ENCODE measurements around the gene ST3GAL2.
"Not testable (repeated sequence)": the region's sequence is repeated elsewhere in the genome, so short reads cannot be mapped to it uniquely, and the experiment has no call there.

Gene ST3GAL2

DNA sequence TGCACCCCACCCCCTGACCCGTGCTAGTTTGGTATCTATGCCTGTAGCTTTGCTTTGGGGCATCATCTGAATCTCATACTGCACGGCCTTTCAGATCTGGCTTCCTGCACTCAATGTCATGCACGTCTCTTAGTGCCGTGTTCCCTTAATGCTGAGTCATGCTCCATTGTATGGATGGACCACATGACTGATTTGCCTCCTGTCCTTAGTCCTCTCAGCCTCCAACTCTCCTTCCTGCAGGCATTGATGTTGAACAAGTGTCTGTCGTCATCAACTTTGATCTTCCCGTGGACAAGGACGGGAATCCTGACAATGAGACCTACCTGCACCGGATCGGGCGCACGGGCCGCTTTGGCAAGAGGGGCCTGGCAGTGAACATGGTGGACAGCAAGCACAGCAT, 106.2 kb downstream of the ST3GAL2 start:
- DNase-seq (ENCODE audit: low read depth), result not testable (repeated sequence)

DNA sequence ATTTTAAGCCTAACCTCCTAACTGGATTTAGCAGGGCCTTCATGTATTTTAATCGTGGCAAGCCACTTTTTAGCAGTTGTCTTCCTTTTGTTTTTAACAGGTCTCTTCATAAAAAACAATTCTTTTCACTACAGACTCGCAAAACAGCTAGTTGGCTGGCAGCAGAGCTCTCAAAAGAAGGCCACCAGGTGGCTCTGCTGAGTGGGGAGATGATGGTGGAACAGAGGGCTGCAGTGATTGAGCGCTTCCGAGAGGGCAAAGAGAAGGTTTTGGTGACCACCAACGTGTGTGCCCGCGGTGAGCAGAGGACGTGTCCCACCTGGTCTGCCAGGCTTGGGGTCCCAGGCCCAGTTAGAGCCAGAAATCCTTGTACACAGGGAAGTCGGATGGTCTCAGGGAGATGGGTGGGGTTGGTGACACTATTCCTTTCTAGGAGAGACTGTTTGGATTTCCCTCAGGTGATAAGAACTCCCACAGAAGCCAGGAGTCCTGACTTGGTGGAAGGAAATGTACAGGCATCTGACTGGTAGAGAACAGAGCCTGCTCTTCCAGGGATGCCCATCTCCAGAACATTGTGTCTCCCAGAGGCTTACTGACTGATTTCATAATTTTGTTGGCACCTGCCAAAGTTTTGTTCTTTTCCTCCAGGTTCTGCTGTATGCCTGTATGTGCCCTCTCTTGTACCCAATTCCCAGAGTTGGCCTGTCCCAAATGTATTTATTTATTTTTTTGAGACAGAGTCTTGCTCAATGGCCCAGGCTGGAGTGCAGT, 107.1 kb downstream of the ST3GAL2 start:
- no peak for DNase-seq (ENCODE audit: low read depth)

DNA sequence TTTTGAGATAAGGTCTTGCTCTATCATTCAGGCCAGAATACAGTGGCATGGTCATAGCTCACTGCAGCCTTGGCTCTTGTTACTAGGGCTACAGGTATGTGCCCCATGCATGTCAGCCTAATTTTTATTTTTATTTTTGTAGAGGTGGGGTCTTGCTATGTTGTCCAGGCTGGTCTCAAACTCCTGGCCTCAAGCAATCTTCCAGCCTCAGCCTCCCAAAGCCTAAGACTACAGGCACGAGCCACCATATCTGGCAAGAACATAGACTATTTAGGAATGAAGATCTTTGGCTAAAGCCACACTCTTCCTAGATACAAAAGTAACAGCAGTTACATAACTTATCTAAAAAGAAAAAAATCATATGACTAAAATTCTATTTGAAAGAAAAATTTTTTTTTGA, 107.8 kb downstream of the ST3GAL2 start:
- no peak for DNase-seq (ENCODE audit: low read depth)

All from activated T-helper 9 cell treated with anti-CD3 and anti-CD28 coated beads, Interleukin-2, amount 50 U/mL, for 16 hours (primary cell).